ENCODE measurements around the gene CDH9. TPM values are rescaled to one million over a fixed set of nuclear protein-coding genes. Genes with fewer than 3 reads are reported as not detected.
"Not testable (repeated sequence)": the region's sequence is repeated elsewhere in the genome, so short reads cannot be mapped to it uniquely, and the experiment has no call there.

Gene CDH9
- total RNA-seq, 3 donors from 2014 or later: not detected

GRCh38 chr5:26893078-26893477 is 145.3 kb downstream of the CDH9 start:
- Mint-ChIP-seq H3K4me1 (ENCODE audit: low read depth) (no peaks in the 10 kb centered on the region), H3K36me3 (ENCODE audit: insufficient read depth) (no peaks in the 10 kb centered on the region), H3K9me3 (peaks cover 19% of the 10 kb centered on the region)

GRCh38 chr5:26889815-26890214 is 148.6 kb downstream of the CDH9 start:
- H3K36me3 Mint-ChIP-seq (ENCODE audit: insufficient read depth): no peaks in the 10 kb centered on the region
- peaks cover 4% of the 10 kb centered on the region for H3K9me3 Mint-ChIP-seq
- no peaks in the 10 kb centered on the region for H3K27me3 Mint-ChIP-seq (ENCODE audit: low read depth)
- H3K4me1 Mint-ChIP-seq (ENCODE audit: low read depth): no peaks in the 10 kb centered on the region
- H3K4me3 Mint-ChIP-seq: no peak overlapping the region
- ATAC-seq (no peak), DNase-seq (no peak)

More at GRCh38 chr5:26893078-26893477, 145.3 kb downstream of the CDH9 start:
- H3K4me3 Mint-ChIP-seq: no peak overlapping the region
- no peak for ATAC-seq
- H3K27me3 Mint-ChIP-seq (ENCODE audit: low read depth): no peaks in the 10 kb centered on the region
- DNase-seq: no peak

- DNase-seq (no peak), ATAC-seq (no peak)
- Mint-ChIP-seq H3K4me3 (no peak overlapping the region), H3K9me3 (peaks cover 10% of the 10 kb centered on the region), H3K27me3 (ENCODE audit: low read depth) (no peaks in the 10 kb centered on the region), H3K4me1 (ENCODE audit: low read depth) (no peaks in the 10 kb centered on the region), H3K36me3 (ENCODE audit: insufficient read depth) (no peaks in the 10 kb centered on the region)
These were observed 153.9 kb downstream of the CDH9 start for GRCh38 chr5:26884481-26884880.

- Mint-ChIP-seq H3K4me1 (ENCODE audit: low read depth) (no peaks in the 10 kb centered on the region), H3K4me3 (no peak overlapping the region), H3K27me3 (ENCODE audit: low read depth) (no peaks in the 10 kb centered on the region), H3K36me3 (ENCODE audit: insufficient read depth) (no peaks in the 10 kb centered on the region), H3K9me3 (peaks cover 18% of the 10 kb centered on the region)
- DNase-seq (no peak), ATAC-seq (no peak)
These were observed 155.0 kb downstream of the CDH9 start for GRCh38 chr5:26883375-26883774.

- Mint-ChIP-seq H3K4me3 (no peak overlapping the region), H3K4me1 (ENCODE audit: low read depth) (no peaks in the 10 kb centered on the region), H3K36me3 (ENCODE audit: insufficient read depth) (no peaks in the 10 kb centered on the region), H3K9me3 (peaks cover 23% of the 10 kb centered on the region), H3K27me3 (ENCODE audit: low read depth) (no peaks in the 10 kb centered on the region)
- ATAC-seq: no peak
- no peak for DNase-seq
These were observed 156.5 kb downstream of the CDH9 start for GRCh38 chr5:26881901-26882300.

- Mint-ChIP-seq H3K9me3 (peaks cover 18% of the 10 kb centered on the region), H3K4me1 (ENCODE audit: low read depth) (no peaks in the 10 kb centered on the region), H3K4me3 (no peak overlapping the region), H3K36me3 (ENCODE audit: insufficient read depth) (no peaks in the 10 kb centered on the region), H3K27me3 (ENCODE audit: low read depth) (no peaks in the 10 kb centered on the region)
- ATAC-seq (no peak), DNase-seq (no peak)
These were observed 161.2 kb downstream of the CDH9 start for GRCh38 chr5:26877154-26877553.

- peaks cover 9% of the 10 kb centered on the region for H3K9me3 Mint-ChIP-seq
- no peaks in the 10 kb centered on the region for H3K4me1 Mint-ChIP-seq (ENCODE audit: low read depth)
- ATAC-seq: no peak
These were observed 166.0 kb downstream of the CDH9 start for GRCh38 chr5:26872337-26872736.

GRCh38 chr5:26869781-26870180 is 168.6 kb downstream of the CDH9 start:
- no peak for ATAC-seq
- H3K4me3 Mint-ChIP-seq: no peak overlapping the region
- H3K27me3 Mint-ChIP-seq (ENCODE audit: low read depth): no peaks in the 10 kb centered on the region
- no peak for DNase-seq
- H3K36me3 Mint-ChIP-seq (ENCODE audit: insufficient read depth): no peaks in the 10 kb centered on the region
- peaks cover 8% of the 10 kb centered on the region for H3K9me3 Mint-ChIP-seq
- H3K4me1 Mint-ChIP-seq (ENCODE audit: low read depth): no peaks in the 10 kb centered on the region

More at GRCh38 chr5:26872337-26872736, 166.0 kb downstream of the CDH9 start:
- H3K4me3 Mint-ChIP-seq: no peak overlapping the region
- no peaks in the 10 kb centered on the region for H3K27me3 Mint-ChIP-seq (ENCODE audit: low read depth)
- no peaks in the 10 kb centered on the region for H3K36me3 Mint-ChIP-seq (ENCODE audit: insufficient read depth)
- no peak for DNase-seq

GRCh38 chr5:26868504-26868903 is 169.9 kb downstream of the CDH9 start:
- Mint-ChIP-seq H3K4me3 (no peak overlapping the region), H3K36me3 (ENCODE audit: insufficient read depth) (no peaks in the 10 kb centered on the region), H3K4me1 (ENCODE audit: low read depth) (no peaks in the 10 kb centered on the region), H3K9me3 (peaks cover 8% of the 10 kb centered on the region), H3K27me3 (ENCODE audit: low read depth) (no peaks in the 10 kb centered on the region)
- no peak for ATAC-seq
- no peak for DNase-seq

- ATAC-seq (no peak), DNase-seq (no peak)
- peaks cover 6% of the 10 kb centered on the region for H3K9me3 Mint-ChIP-seq
- no peaks in the 10 kb centered on the region for H3K27me3 Mint-ChIP-seq (ENCODE audit: low read depth)
- no peaks in the 10 kb centered on the region for H3K36me3 Mint-ChIP-seq (ENCODE audit: insufficient read depth)
- no peak overlapping the region for H3K4me3 Mint-ChIP-seq
- H3K4me1 Mint-ChIP-seq (ENCODE audit: low read depth): no peaks in the 10 kb centered on the region
These were observed 174.3 kb downstream of the CDH9 start for GRCh38 chr5:26864061-26864460.

GRCh38 chr5:26856238-26856637 is 182.1 kb downstream of the CDH9 start:
- no peaks in the 10 kb centered on the region for H3K27me3 Mint-ChIP-seq (ENCODE audit: low read depth)
- H3K4me1 Mint-ChIP-seq (ENCODE audit: low read depth): no peaks in the 10 kb centered on the region
- no peak overlapping the region for H3K4me3 Mint-ChIP-seq
- no peak for DNase-seq
- no peak for ATAC-seq
- no peaks in the 10 kb centered on the region for H3K36me3 Mint-ChIP-seq (ENCODE audit: insufficient read depth)
- peaks cover 32% of the 10 kb centered on the region for H3K9me3 Mint-ChIP-seq

GRCh38 chr5:26852450-26852849 is 185.9 kb downstream of the CDH9 start:
- not testable (repeated sequence) for H3K4me1 Mint-ChIP-seq (ENCODE audit: low read depth); H3K27me3 Mint-ChIP-seq (ENCODE audit: low read depth)
- H3K9me3 Mint-ChIP-seq: peaks cover 28% of the 10 kb centered on the region

GRCh38 chr5:26847041-26847736 is 191.2 kb downstream of the CDH9 start:
- H3K4me3 Mint-ChIP-seq: no peak overlapping the region
- peaks cover 25% of the 10 kb centered on the region for H3K9me3 Mint-ChIP-seq
- DNase-seq (no peak), ATAC-seq (no peak)
- H3K27me3 Mint-ChIP-seq (ENCODE audit: low read depth): no peaks in the 10 kb centered on the region
- H3K4me1 Mint-ChIP-seq (ENCODE audit: low read depth): no peaks in the 10 kb centered on the region
- H3K36me3 Mint-ChIP-seq (ENCODE audit: insufficient read depth): no peaks in the 10 kb centered on the region

More at GRCh38 chr5:26852450-26852849, 185.9 kb downstream of the CDH9 start:
- DNase-seq; H3K4me3 Mint-ChIP-seq; H3K36me3 Mint-ChIP-seq (ENCODE audit: insufficient read depth); ATAC-seq: not testable (repeated sequence)

GRCh38 chr5:26843677-26844076 is 194.7 kb downstream of the CDH9 start:
- H3K27me3 Mint-ChIP-seq (ENCODE audit: low read depth): no peaks in the 10 kb centered on the region
- H3K4me3 Mint-ChIP-seq: no peak overlapping the region
- no peak for ATAC-seq
- no peaks in the 10 kb centered on the region for H3K36me3 Mint-ChIP-seq (ENCODE audit: insufficient read depth)
- peaks cover 27% of the 10 kb centered on the region for H3K9me3 Mint-ChIP-seq
- DNase-seq: no peak
- no peaks in the 10 kb centered on the region for H3K4me1 Mint-ChIP-seq (ENCODE audit: low read depth)

GRCh38 chr5:26833596-26833995 is 204.8 kb downstream of the CDH9 start:
- Mint-ChIP-seq H3K36me3 (ENCODE audit: insufficient read depth) (no peaks in the 10 kb centered on the region), H3K4me3 (no peak overlapping the region), H3K27me3 (ENCODE audit: low read depth) (no peaks in the 10 kb centered on the region), H3K4me1 (ENCODE audit: low read depth) (no peaks in the 10 kb centered on the region), H3K9me3 (peaks cover 16% of the 10 kb centered on the region)
- DNase-seq: no peak
- no peak for ATAC-seq
